Bronchial epithelial cell (primary cell): ENCODE measurements around the gene PLS1. TPM values are rescaled to one million over a fixed set of nuclear protein-coding genes. Genes with fewer than 3 reads are reported as not detected.
A peak's percentile ranks its signal among the peaks of the same experiment; 100 is the strongest.

ENCODE experiments used
- DNase-seq: peaks from one replicate; pipeline ENCODE4 v3.0.0-alpha.2; 2010; ENCODE audit warnings: low read depth
- FAIRE-seq: peaks from 2 replicates; lab custom pipeline; 2011; peaks lifted over from hg19 to GRCh38; lab: Jason Lieb, UNC
- H3K27me3 ChIP-seq: 2 replicates; pipeline ENCODE4 v1.5.1; 2011; ENCODE audit warnings: low read length; ENCODE audit not compliant: control insufficient read depth, insufficient read depth
- H3K36me3 ChIP-seq: 2 replicates; pipeline ENCODE4 v1.5.1; 2011; ENCODE audit warnings: low read length; ENCODE audit not compliant: control insufficient read depth, insufficient read depth
- H3K4me3 ChIP-seq: 2 replicates; pipeline ENCODE4 v1.5.1; 2011; ENCODE audit warnings: mild to moderate bottlenecking, low read depth, low read length, control low read depth
- CTCF ChIP-seq: IDR thresholded peaks from 2 replicates; pipeline ENCODE4 v1.5.1; 2011; ENCODE audit warnings: mild to moderate bottlenecking, moderate library complexity, low read length, control low read depth, inconsistent platforms; ENCODE audit not compliant: insufficient read depth, severe bottlenecking
- total RNA-seq: library from RNA; depleted of rRNA; stranded (reverse); fragments of >200 nt; gene quantifications from 2 replicates; pipeline ENCODE4 v1.2.1, GENCODE V29; 2014

Gene PLS1
- total RNA-seq, 1 donor from 2014 or later, result 17.1 TPM

GRCh38 chr3:142651711-142652110, 55.5 kb downstream of the PLS1 start:
- H3K4me3 ChIP-seq, result no peak overlapping the region
- no peak for TF ChIP-seq CTCF
- FAIRE-seq, result no peak
- DNase-seq, result no peak
- no peaks in the 10 kb centered on the region for H3K27me3 ChIP-seq
- H3K36me3 ChIP-seq, result no peaks in the 10 kb centered on the region

- Histone ChIP-seq H3K27me3 (no peaks in the 10 kb centered on the region), H3K36me3 (no peaks in the 10 kb centered on the region), H3K4me3 (no peak overlapping the region)
- TF ChIP-seq CTCF, result no peak
- DNase-seq, result no peak
- FAIRE-seq, result no peak
Measured at GRCh38 chr3:142652826-142653292, 56.7 kb downstream of the PLS1 start.

GRCh38 chr3:142656575-142656974, 60.4 kb downstream of the PLS1 start:
- no peak for DNase-seq
- Histone ChIP-seq H3K36me3 (no peaks in the 10 kb centered on the region), H3K4me3 (no peak overlapping the region), H3K27me3 (no peaks in the 10 kb centered on the region)
- no peak for TF ChIP-seq CTCF
- no peak for FAIRE-seq

GRCh38 chr3:142657033-142657432, 60.8 kb downstream of the PLS1 start:
- FAIRE-seq (peak; percentile 52), DNase-seq (no peak)
- Histone ChIP-seq H3K27me3 (no peaks in the 10 kb centered on the region), H3K4me3 (no peak overlapping the region), H3K36me3 (no peaks in the 10 kb centered on the region)
- TF ChIP-seq CTCF, result no peak

- no peak for TF ChIP-seq CTCF
- Histone ChIP-seq H3K36me3 (no peaks in the 10 kb centered on the region), H3K4me3 (no peak overlapping the region), H3K27me3 (no peaks in the 10 kb centered on the region)
- no peak for DNase-seq
- no peak for FAIRE-seq
Measured at GRCh38 chr3:142660383-142660782, 64.2 kb downstream of the PLS1 start.

GRCh38 chr3:142660893-142661292, 64.7 kb downstream of the PLS1 start:
- DNase-seq, result no peak
- Histone ChIP-seq H3K27me3 (no peaks in the 10 kb centered on the region), H3K36me3 (no peaks in the 10 kb centered on the region), H3K4me3 (no peak overlapping the region)
- FAIRE-seq, result no peak
- no peak for TF ChIP-seq CTCF
